BE2C (cell line): ENCODE data around the gene S100A2.

Experiments used
- DNase-seq: peaks from one replicate; pipeline ENCODE4 v3.0.0-alpha.2; 2020
- H3K27me3 ChIP-seq: fragments of 250-450 bp; sonication (Bioruptor Pico); 2 replicates; pipeline ENCODE4 v1.5.1; 2020; ENCODE audit warnings: mild to moderate bottlenecking
- H3K36me3 ChIP-seq: fragments of 250-450 bp; sonication (Bioruptor Pico); 2 replicates; pipeline ENCODE4 v1.5.1; 2020; ENCODE audit warnings: mild to moderate bottlenecking
- H3K4me1 ChIP-seq: fragments of 250-450 bp; sonication (Bioruptor Pico); 2 replicates; pipeline ENCODE4 v1.5.1; 2020
- H3K4me3 ChIP-seq: 2 replicates; pipeline ENCODE4 v1.5.1; 2011; ENCODE audit warnings: low read depth, low read length
- H3K9me3 ChIP-seq: fragments of 250-450 bp; sonication (Bioruptor Pico); 2 replicates; pipeline ENCODE4 v1.5.1; 2020
- TF ChIP-seq, protein P1 (sequence below): IDR thresholded peaks from 2 replicates; pipeline ENCODE4 v1.5.1; 2012; ENCODE audit warnings: mild to moderate bottlenecking, low read depth, low read length

S100A2 gene

DNA sequence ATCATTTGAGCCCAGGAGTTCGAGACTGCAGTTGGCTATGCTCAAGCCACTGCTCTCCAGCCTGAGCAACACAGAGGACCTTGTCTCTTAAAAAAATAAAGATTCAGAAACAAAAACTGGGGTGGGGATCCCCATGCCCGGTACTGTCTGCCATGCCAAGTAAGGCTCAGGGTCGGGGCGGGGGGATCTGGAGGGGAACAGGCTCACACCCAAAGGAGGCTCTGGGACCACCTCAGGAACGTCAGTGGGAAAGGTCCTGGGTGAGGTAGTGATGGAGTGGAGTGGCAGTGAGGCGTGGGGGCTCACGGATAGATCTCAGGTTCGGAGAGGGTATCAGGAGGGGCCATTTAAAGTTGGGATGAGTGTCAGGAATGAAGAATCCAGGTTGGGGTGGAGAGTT is 19.3 kb downstream of the S100A2 start:
- Histone ChIP-seq H3K4me3 (no peak overlapping the region), H3K27me3 (no peaks in the 10 kb centered on the region), H3K36me3 (no peaks in the 10 kb centered on the region), H3K4me1 (peaks cover 42% of the 10 kb centered on the region), H3K9me3 (no peaks in the 10 kb centered on the region)
- TF ChIP-seq, protein P1, sequence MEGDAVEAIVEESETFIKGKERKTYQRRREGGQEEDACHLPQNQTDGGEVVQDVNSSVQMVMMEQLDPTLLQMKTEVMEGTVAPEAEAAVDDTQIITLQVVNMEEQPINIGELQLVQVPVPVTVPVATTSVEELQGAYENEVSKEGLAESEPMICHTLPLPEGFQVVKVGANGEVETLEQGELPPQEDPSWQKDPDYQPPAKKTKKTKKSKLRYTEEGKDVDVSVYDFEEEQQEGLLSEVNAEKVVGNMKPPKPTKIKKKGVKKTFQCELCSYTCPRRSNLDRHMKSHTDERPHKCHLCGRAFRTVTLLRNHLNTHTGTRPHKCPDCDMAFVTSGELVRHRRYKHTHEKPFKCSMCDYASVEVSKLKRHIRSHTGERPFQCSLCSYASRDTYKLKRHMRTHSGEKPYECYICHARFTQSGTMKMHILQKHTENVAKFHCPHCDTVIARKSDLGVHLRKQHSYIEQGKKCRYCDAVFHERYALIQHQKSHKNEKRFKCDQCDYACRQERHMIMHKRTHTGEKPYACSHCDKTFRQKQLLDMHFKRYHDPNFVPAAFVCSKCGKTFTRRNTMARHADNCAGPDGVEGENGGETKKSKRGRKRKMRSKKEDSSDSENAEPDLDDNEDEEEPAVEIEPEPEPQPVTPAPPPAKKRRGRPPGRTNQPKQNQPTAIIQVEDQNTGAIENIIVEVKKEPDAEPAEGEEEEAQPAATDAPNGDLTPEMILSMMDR, result no peak
- DNase-seq, result no peak

DNA sequence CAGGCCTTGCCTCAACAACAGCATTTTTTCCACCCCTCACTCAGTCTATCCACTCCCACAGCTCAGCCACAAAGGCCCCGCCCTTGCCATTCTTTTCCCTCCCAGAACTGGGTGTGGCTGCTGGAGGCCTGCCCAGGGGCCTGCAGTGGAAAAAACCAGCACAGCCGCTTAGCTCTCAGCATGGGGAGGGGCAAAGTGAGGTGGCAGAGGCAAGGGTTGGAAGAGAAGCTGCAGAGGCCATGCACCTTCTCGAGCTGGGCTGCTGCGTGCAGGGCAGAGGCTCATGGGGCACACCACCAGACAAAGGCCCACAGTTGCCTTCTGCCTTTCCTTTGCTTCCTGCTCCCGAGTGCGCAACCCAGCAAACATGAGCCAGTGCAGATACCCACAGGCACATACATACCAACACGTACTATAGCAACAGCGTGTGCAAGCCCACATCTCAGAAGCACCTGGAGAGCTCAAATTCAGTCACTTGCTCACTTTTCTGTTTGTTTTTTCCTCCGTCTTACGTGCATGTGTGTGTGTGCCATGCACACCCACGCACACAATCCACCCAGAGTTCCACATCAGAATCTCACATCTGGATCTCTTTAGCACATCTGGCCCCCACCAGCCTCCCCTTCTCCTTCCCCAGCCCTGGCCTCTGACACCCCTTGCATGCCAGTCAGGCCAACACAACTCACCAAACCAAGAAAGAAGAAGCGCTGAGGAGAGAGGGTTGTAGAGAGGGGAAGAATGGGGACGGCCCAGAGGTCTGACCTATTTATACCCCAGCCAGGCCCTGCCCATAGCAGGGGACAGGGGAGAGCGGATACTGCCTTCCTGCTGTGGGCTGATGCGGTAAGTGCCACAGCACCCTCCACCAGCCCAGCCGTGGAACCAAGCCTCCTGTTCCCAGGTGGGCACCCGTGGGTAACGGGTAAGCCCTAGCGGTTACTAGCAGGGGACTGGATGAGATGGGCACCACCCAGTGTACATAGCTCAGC is 20.3 kb downstream of the S100A2 start, which contains the start of gene S100A4:
S100A4 (minus strand) TSS at position 740 of the 989 bp plus-strand sequence. CDS start 1,012 bp downstream, outside the sequence.
- Histone ChIP-seq H3K4me1 (peaks cover 42% of the 10 kb centered on the region), H3K36me3 (no peaks in the 10 kb centered on the region), H3K9me3 (no peaks in the 10 kb centered on the region), H3K27me3 (no peaks in the 10 kb centered on the region), H3K4me3 (peak within 1 kb of the TSS; percentile 7; the same call in 1 of the 2 replicates)
- TF ChIP-seq, protein P1, result no peak
- DNase-seq, result peak; percentile 97

DNA sequence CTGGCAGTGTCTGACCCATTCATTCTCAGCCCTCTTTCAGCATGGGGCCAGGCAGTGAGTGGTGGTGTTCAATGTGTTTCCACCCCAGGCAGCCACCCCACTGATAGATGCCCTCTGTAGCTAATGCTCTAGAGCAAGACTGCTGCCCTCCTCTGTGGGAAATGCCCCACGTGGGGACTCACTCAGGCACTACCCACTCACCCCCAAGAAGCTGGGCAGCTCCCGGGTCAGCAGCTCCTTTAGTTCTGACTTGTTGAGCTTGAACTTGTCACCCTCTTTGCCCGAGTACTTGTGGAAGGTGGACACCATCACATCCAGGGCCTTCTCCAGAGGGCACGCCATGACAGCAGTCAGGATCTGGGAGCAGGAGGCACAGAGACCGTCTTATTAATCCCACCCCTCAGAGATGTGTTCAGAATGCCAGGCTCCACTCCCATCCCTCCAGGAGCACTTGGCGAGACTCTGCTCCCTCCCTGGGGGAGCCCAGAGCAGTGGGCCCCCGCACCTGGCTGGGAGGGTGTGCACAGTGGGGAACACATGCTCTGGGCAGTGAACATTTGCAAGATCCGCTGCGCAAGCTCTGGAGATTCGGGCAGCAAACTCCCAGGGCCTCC is 21.1 kb downstream of the S100A2 start:
- no peaks in the 10 kb centered on the region for H3K9me3 ChIP-seq
- no peaks in the 10 kb centered on the region for H3K36me3 ChIP-seq
- H3K27me3 ChIP-seq, result no peaks in the 10 kb centered on the region
- H3K4me1 ChIP-seq, result peaks cover 37% of the 10 kb centered on the region
- peak overlapping the region; percentile 7; the same call in 1 of the 2 replicates for H3K4me3 ChIP-seq
- DNase-seq, result no peak
- TF ChIP-seq, protein P1, result no peak

DNA sequence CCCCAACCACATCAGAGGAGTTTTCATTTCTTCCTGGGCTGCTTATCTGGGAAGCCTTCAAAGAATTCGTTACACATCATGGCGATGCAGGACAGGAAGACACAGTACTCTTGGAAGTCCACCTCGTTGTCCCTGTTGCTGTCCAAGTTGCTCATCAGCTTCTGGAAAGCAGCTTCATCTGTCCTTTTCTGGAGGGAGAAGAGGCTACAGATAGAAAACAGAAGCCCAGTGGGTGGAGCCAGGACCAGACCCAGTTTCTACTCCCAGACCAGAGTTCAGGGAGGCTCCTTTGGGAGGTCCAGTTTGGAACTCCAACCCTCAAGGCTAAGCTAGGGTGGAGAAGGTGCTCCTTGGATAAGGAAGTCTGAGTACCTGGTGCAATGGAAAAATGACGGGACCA is 21.9 kb downstream of the S100A2 start:
- Histone ChIP-seq H3K27me3 (no peaks in the 10 kb centered on the region), H3K9me3 (no peaks in the 10 kb centered on the region), H3K4me3 (no peak overlapping the region), H3K36me3 (no peaks in the 10 kb centered on the region), H3K4me1 (peaks cover 31% of the 10 kb centered on the region)
- TF ChIP-seq, protein P1, result no peak
- no peak for DNase-seq

DNA sequence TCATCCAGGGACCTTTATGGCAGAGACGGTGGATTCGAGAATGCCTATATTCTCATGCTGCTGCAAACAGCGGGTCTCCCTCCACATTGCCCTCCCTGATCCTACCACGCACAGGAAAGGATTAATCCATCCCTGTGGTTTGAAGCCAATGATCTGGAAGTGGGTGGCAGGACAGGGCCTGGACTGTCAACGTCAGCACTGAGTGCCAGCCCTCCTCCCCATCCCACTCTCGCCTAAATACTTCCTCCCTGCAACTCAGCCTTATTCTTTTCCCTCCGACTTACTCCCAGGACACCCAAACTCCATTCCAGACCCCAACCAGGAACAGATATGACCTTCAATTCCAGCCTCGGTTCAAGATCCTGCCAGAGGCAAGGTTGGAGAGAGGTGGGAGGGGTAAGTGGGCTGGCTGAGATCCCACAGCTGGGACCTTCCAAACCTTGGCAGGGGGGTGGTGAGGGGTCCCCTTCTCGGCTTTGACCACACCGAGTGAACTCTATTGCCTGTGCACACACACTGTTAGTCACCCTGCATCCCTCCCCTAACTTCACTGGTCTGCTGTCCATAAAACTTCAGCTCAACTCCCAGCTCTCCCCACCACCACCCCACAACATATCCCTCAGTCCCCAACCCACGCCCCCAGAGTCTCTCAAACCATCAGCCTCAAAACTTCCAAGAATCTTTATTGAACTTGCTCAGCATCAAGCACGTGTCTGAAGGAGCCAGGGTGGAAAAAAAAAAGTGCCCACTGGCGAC is 22.5 kb downstream of the S100A2 start:
- DNase-seq, result no peak
- H3K27me3 ChIP-seq, result no peaks in the 10 kb centered on the region
- no peaks in the 10 kb centered on the region for H3K36me3 ChIP-seq
- H3K9me3 ChIP-seq, result no peaks in the 10 kb centered on the region
- H3K4me3 ChIP-seq, result no peak overlapping the region
- TF ChIP-seq, protein P1, result no peak
- peaks cover 31% of the 10 kb centered on the region for H3K4me1 ChIP-seq
